NB4 (cell line): ENCODE results near the gene HS3ST1.

Source experiments
- POLR2A ChIP-seq: IDR thresholded peaks from 2 replicates; pipeline ENCODE4 v1.6.1; 2011; ENCODE audit warnings: mild to moderate bottlenecking; ENCODE audit not compliant: insufficient read length; ENCODE audit errors: extremely low read depth
- TF ChIP-seq, protein P1 (sequence below): IDR thresholded peaks from one replicate; pipeline ENCODE4 v1.5.1; 2012; ENCODE audit warnings: low read depth, low read length
- TF ChIP-seq, protein P2 (sequence below): IDR thresholded peaks from 2 replicates; pipeline ENCODE4 v1.6.1; 2011; ENCODE audit warnings: low read depth, low read length

DNA sequence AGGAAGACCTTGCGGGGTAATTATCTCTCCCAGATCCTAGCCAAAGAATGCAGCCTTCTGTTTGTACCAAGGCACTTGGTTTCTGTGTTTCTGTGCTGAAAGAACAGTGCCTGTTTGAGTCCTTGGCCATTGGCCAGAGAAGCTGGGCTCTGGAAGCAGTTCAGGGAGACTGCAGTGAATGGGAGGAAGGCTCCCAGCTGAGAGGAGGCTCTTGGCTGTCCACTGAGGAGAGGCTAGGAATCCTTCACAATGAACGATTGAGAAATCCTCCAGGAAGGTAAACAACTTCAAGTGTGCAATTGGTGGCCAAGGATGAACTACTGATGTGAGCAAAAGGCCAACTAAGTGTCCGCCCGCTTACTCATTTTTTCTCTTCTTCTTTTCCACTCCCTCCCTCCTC is 61.3 kb downstream of the HS3ST1 start:
- TF ChIP-seq, protein P1, sequence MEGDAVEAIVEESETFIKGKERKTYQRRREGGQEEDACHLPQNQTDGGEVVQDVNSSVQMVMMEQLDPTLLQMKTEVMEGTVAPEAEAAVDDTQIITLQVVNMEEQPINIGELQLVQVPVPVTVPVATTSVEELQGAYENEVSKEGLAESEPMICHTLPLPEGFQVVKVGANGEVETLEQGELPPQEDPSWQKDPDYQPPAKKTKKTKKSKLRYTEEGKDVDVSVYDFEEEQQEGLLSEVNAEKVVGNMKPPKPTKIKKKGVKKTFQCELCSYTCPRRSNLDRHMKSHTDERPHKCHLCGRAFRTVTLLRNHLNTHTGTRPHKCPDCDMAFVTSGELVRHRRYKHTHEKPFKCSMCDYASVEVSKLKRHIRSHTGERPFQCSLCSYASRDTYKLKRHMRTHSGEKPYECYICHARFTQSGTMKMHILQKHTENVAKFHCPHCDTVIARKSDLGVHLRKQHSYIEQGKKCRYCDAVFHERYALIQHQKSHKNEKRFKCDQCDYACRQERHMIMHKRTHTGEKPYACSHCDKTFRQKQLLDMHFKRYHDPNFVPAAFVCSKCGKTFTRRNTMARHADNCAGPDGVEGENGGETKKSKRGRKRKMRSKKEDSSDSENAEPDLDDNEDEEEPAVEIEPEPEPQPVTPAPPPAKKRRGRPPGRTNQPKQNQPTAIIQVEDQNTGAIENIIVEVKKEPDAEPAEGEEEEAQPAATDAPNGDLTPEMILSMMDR = no peak
- no peak for TF ChIP-seq POLR2A
- TF ChIP-seq, protein P2, sequence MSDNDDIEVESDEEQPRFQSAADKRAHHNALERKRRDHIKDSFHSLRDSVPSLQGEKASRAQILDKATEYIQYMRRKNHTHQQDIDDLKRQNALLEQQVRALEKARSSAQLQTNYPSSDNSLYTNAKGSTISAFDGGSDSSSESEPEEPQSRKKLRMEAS = no peak
